HCEC 1CT (cell line): Measurements from ENCODE around the gene ELFN1.

Experiments used
- DNase-seq: peaks from one replicate; pipeline ENCODE4 v3.0.0-alpha.2; 2017

Gene ELFN1

GRCh38 chr7:1669954-1670893, at the start of gene ELFN1:
Gene ELFN1 (plus strand): TSS chr7:1670277. CDS start chr7:1744597, 74,320 bp downstream.
- no peak for DNase-seq

- DNase-seq = no peak
Measured at GRCh38 chr7:1620835-1621234, 49.2 kb upstream of the ELFN1 start.

- DNase-seq = no peak
Measured at GRCh38 chr7:1621718-1622117, 48.4 kb upstream of the ELFN1 start.

- no peak for DNase-seq
Measured at GRCh38 chr7:1622441-1622840, 47.6 kb upstream of the ELFN1 start.

- DNase-seq = no peak
Measured at GRCh38 chr7:1623810-1624209, 46.3 kb upstream of the ELFN1 start.

GRCh38 chr7:1624999-1625927, 44.8 kb upstream of the ELFN1 start:
- no peak for DNase-seq

- DNase-seq = no peak
Measured at GRCh38 chr7:1626769-1627168, 43.3 kb upstream of the ELFN1 start.

- DNase-seq = no peak
Measured at GRCh38 chr7:1630700-1631336, 39.3 kb upstream of the ELFN1 start.

- DNase-seq = no peak
Measured at GRCh38 chr7:1631678-1632077, 38.4 kb upstream of the ELFN1 start.

- no peak for DNase-seq
Measured at GRCh38 chr7:1632506-1632905, 37.6 kb upstream of the ELFN1 start.

- DNase-seq = no peak
Measured at GRCh38 chr7:1632916-1633785, 36.9 kb upstream of the ELFN1 start.

- DNase-seq = no peak
Measured at GRCh38 chr7:1635401-1635800, 34.7 kb upstream of the ELFN1 start.

- DNase-seq = no peak
Measured at GRCh38 chr7:1637155-1637554, 32.9 kb upstream of the ELFN1 start.

GRCh38 chr7:1638215-1638661, 31.8 kb upstream of the ELFN1 start:
- no peak for DNase-seq

GRCh38 chr7:1639071-1639470, 31.0 kb upstream of the ELFN1 start:
- DNase-seq = no peak

GRCh38 chr7:1639532-1640175, 30.4 kb upstream of the ELFN1 start:
- no peak for DNase-seq

GRCh38 chr7:1640376-1641172, 29.5 kb upstream of the ELFN1 start:
- DNase-seq = no peak

- no peak for DNase-seq
Measured at GRCh38 chr7:1641173-1641572, 28.9 kb upstream of the ELFN1 start.

GRCh38 chr7:1641661-1642260, 28.3 kb upstream of the ELFN1 start:
- no peak for DNase-seq

- DNase-seq = no peak
Measured at GRCh38 chr7:1642291-1642731, 27.8 kb upstream of the ELFN1 start.
